ENCODE measurements around the gene EDN2. TPM values are rescaled to one million over a fixed set of nuclear protein-coding genes. Genes with fewer than 3 reads are reported as not detected.

The EDN2 gene
- total RNA-seq, 2 donors from 2014 or later: not detected

DNA sequence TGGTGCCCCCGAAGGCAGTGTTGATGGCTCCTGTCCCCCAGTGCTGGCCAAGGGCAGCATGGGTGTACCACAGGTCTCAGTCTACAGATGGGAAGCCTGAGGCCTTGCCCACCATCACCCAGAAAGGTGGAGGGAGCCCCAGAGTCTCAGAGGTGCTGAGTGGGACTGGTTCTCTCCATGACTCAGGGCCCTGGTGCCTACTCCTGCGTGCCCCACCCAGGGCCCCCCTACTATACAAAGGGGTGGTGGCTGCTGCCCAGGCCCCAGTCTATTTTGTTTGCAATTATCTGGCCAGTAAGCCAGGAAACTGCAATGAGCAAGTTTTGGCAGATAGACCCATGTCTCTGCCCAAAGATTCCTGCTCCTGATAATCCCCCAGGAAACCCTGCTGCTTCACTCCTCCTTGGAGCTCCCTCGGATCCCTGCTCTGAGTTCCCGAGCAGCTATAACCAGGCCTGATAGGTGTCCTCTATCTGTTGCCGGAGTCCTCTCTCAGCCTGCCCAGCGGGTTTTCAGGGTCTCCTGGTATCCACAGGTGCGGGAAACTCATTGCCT, 41.7 kb downstream of the EDN2 start:
- peaks cover 8% of the 10 kb centered on the region for H3K9me3 ChIP-seq
- peaks cover 0 to 7% of the 10 kb centered on the region in 2 donors for H3K4me1 ChIP-seq (ENCODE audit: control insufficient read depth in 1 of 2, low read depth in 2 of 2)
- H3K36me3 ChIP-seq: no peaks in the 10 kb centered on the region
- no peaks in the 10 kb centered on the region for H3K27me3 ChIP-seq (replicated peaks; ENCODE audit: insufficient read depth)
- no peak for ATAC-seq (ENCODE audit: insufficient number of reproducible peaks, low FRiP score, low read depth)
- DNase-seq (ENCODE audit: low spot score): no peak
- no peak overlapping the region for H3K4me3 ChIP-seq
- H3K27ac ChIP-seq: no peak overlapping the region
- TF ChIP-seq, protein P1, sequence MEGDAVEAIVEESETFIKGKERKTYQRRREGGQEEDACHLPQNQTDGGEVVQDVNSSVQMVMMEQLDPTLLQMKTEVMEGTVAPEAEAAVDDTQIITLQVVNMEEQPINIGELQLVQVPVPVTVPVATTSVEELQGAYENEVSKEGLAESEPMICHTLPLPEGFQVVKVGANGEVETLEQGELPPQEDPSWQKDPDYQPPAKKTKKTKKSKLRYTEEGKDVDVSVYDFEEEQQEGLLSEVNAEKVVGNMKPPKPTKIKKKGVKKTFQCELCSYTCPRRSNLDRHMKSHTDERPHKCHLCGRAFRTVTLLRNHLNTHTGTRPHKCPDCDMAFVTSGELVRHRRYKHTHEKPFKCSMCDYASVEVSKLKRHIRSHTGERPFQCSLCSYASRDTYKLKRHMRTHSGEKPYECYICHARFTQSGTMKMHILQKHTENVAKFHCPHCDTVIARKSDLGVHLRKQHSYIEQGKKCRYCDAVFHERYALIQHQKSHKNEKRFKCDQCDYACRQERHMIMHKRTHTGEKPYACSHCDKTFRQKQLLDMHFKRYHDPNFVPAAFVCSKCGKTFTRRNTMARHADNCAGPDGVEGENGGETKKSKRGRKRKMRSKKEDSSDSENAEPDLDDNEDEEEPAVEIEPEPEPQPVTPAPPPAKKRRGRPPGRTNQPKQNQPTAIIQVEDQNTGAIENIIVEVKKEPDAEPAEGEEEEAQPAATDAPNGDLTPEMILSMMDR (IDR thresholded peaks at IDR 0.05): no peak

DNA sequence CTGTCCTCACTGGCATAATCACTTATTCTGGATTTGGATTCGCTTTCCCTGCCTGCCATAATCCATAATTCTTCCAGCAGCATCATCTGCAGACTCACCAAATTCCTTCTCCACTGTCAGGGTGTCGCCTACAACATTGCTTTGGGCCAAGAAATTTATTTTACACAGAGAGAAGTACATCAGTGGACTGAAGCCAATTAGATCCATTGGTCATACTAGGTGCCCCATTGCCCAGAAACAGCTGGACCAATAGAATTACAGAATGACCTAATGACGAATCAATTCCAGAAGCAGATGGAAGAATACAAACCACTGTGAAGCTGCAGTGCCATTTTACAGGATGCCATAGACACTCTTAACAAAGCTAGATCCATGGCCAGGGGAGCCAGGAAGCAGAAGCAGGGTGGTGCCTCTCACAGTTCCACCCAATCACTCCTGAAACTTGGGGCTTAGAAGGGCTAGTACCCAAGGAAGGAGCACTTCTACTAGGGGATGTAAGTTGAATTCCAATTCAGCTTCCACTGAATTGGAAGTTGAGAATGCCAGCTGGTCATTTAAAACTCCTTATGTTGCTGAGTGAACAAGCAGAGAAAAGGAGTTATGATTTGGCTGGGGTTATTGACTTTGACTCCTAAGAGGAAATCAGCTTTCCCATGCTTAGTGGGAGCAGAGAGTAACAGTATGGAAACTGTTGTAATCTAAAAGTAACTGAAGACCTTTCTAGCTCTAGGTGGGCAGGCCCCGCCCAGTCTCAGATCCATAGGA, 44.0 kb downstream of the EDN2 start:
- Histone ChIP-seq H3K4me1 (ENCODE audit: control insufficient read depth in 1 of 2, low read depth in 2 of 2) (peaks cover 0 to 7% of the 10 kb centered on the region in 2 donors), H3K9me3 (peaks cover 8% of the 10 kb centered on the region), H3K27ac (no peak overlapping the region), H3K4me3 (no peak overlapping the region), H3K27me3 (replicated peaks; ENCODE audit: insufficient read depth) (no peaks in the 10 kb centered on the region), H3K36me3 (no peaks in the 10 kb centered on the region)
- ATAC-seq (ENCODE audit: insufficient number of reproducible peaks, low FRiP score, low read depth) (no peak), DNase-seq (ENCODE audit: low spot score) (no peak)
- TF ChIP-seq, protein P1 (IDR thresholded peaks at IDR 0.05): no peak

DNA sequence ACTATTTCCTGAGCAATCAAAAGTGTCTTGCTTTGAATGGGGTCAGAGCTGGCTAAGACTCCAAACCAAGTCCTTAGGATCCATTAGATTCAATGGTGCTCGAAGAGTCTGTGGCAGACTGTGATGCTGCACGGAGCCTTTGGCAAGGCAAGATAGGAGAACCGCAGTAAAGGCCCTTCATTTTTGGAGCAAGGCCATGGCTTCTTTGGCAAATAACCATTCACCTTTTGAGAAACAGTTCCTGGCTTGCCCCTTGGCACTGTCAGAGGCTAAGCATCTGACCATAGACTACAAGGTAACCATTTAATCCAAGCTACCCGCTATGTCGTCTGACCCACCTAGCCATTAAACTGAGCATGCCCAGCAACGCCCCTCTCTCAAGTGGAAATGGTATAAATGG, 45.2 kb downstream of the EDN2 start:
- H3K27ac ChIP-seq: no peak overlapping the region
- no peaks in the 10 kb centered on the region for H3K27me3 ChIP-seq (replicated peaks; ENCODE audit: insufficient read depth)
- H3K4me1 ChIP-seq (ENCODE audit: control insufficient read depth in 1 of 2, low read depth in 2 of 2): peaks cover 0 to 7% of the 10 kb centered on the region in 2 donors
- DNase-seq (ENCODE audit: low spot score) (no peak), ATAC-seq (ENCODE audit: insufficient number of reproducible peaks, low FRiP score, low read depth) (no peak)
- no peaks in the 10 kb centered on the region for H3K36me3 ChIP-seq
- peaks cover 2% of the 10 kb centered on the region for H3K9me3 ChIP-seq
- TF ChIP-seq, protein P1 (IDR thresholded peaks at IDR 0.05): no peak
- H3K4me3 ChIP-seq: no peak overlapping the region

DNA sequence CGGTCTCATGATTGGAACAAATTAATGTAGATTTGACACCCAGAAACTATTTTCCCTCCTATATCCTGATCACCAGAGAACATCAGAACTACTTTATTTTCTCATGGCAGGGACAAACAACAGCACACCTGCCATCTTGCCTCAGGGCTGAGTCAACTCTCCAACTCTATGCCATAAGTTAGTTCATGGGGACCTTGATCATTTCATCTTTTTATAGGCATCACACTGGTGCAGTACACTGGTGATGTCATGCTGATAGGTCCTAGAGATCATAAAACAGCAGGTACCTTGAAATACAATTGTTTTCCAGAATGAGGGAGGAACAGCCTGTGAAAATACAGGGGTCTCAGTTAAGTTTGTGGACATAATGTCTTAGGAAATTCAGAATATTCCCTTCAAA, 45.8 kb downstream of the EDN2 start:
- no peaks in the 10 kb centered on the region for H3K9me3 ChIP-seq
- H3K4me1 ChIP-seq (ENCODE audit: control insufficient read depth in 1 of 2, low read depth in 2 of 2): peaks cover 0 to 9% of the 10 kb centered on the region in 2 donors
- ATAC-seq (ENCODE audit: insufficient number of reproducible peaks, low FRiP score, low read depth) (no peak), DNase-seq (ENCODE audit: low spot score) (no peak)
- TF ChIP-seq, protein P1 (IDR thresholded peaks at IDR 0.05): no peak
- H3K36me3 ChIP-seq: no peaks in the 10 kb centered on the region
- no peaks in the 10 kb centered on the region for H3K27me3 ChIP-seq (replicated peaks; ENCODE audit: insufficient read depth)
- H3K4me3 ChIP-seq: no peak overlapping the region
- H3K27ac ChIP-seq: no peak overlapping the region

DNA sequence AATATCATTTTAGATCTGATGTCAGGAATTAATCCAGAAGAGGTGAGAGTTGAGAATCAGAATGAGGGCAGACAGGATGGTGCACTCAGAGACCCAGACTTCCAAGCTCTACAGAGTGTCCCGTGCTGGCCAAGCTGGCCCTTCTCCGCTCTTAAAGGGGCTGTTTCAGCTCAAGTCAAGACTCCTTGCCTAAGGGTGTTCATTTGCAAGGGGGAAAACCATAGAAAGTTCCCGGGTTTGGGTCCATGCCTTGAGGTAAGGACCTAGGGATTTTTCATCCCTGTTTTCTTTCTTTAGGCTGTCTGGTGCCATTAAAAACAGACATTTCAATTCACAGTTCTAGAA, 47.5 kb downstream of the EDN2 start:
- Histone ChIP-seq H3K9me3 (no peaks in the 10 kb centered on the region), H3K4me3 (no peak overlapping the region), H3K27me3 (replicated peaks; ENCODE audit: insufficient read depth) (no peaks in the 10 kb centered on the region), H3K4me1 (ENCODE audit: control insufficient read depth in 1 of 2, low read depth in 2 of 2) (peaks cover 15 to 19% of the 10 kb centered on the region in 2 donors), H3K27ac (no peak overlapping the region), H3K36me3 (no peaks in the 10 kb centered on the region)
- DNase-seq (ENCODE audit: low spot score): no peak
- TF ChIP-seq, protein P1 (IDR thresholded peaks at IDR 0.05): no peak
- ATAC-seq (ENCODE audit: insufficient number of reproducible peaks, low FRiP score, low read depth): no peak
